Ovary (tissue), 3 donors: ENCODE measurements around the gene FGFR4.

Experiments used
- EP300 ChIP-seq: sonication (generic); formaldehyde crosslinking; IDR thresholded peaks from one replicate; pipeline ENCODE4 v1.6.1; 2017; ENCODE audit warnings: antibody characterized with exemption
- POLR2A ChIP-seq: fragments of 450-650 bp; IDR thresholded peaks from one replicate; pipeline ENCODE4 v1.6.1; 2017; ENCODE audit warnings: antibody characterized with exemption, mild to moderate bottlenecking, moderate library complexity
- TF ChIP-seq, protein P1 (sequence below), 3 donors: fragments of 450-650 bp in 2 of 3; fragments of 200-600 bp in 1 of 3; IDR thresholded peaks; one replicate each; pipeline versions ENCODE4 v1.5.1 to v1.8.0; 2016 to 2022; ENCODE audit warnings: antibody characterized with exemption in 3 of 3, mild to moderate bottlenecking in 1 of 3
- donor health status: DM: no; HTN: no; CAD: no.

DNA sequence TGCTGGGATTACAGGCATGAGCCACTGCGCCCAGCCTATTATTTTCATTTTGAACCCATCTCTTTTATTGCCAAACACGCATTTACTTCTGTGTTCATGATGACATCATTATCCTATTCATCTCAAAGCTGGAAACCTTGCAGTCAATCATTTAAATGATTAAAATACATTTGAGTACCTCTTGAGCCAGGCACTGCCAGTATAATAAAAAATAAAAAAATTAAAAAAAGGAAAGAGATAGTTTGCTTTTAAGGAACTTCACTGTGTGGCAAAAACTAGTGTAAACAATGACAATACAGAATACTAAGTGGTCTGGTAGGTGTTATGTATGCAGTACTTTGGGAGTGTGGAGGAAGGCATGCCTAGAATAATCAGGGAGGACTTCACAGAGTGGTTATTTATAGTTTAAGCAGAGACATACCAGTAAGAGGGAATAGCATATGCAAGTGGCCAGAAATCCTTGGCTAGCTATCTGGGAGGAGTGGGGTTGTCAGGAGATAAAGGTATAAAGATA lies 55.4 kb downstream of the FGFR4 start:
- TF ChIP-seq, protein P1, sequence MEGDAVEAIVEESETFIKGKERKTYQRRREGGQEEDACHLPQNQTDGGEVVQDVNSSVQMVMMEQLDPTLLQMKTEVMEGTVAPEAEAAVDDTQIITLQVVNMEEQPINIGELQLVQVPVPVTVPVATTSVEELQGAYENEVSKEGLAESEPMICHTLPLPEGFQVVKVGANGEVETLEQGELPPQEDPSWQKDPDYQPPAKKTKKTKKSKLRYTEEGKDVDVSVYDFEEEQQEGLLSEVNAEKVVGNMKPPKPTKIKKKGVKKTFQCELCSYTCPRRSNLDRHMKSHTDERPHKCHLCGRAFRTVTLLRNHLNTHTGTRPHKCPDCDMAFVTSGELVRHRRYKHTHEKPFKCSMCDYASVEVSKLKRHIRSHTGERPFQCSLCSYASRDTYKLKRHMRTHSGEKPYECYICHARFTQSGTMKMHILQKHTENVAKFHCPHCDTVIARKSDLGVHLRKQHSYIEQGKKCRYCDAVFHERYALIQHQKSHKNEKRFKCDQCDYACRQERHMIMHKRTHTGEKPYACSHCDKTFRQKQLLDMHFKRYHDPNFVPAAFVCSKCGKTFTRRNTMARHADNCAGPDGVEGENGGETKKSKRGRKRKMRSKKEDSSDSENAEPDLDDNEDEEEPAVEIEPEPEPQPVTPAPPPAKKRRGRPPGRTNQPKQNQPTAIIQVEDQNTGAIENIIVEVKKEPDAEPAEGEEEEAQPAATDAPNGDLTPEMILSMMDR (IDR thresholded peaks at IDR 0.05): no peak
- TF ChIP-seq POLR2A (no peak), EP300 (no peak)
